ENCODE results near the gene ANXA4.

ANXA4 gene

DNA sequence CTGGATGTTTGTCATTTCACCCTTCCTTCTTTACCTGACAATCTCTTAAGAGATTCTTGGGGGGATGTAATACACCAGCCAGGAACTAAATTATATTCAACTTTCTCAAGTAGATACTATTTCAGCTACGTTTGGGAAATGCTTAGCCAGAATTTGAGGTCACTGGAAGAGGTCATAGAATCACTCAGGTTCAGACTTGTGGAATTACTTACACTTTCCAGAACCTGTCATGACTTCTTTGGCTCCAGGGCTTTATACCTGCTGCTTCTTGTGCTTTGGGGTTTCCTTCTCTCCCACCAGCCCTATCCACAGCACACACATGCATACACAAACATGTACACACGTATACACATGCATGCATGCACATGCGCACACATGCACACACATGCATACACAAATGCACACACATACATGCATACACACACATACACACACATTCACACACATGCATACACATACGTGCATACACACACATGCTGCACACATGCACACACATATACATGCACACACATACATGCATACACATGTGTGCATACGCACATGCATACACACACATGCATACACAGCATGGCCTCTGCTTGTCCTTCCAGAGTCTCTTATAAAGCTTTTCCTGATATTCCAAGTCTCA, 23.5 kb upstream of the ANXA4 start:
- TF ChIP-seq TAF1 (IDR thresholded peaks at IDR 0.05; ENCODE audit: borderline replicate concordance, insufficient read depth, low read length) = no peak
- no peak for TF ChIP-seq SIN3A (IDR thresholded peaks at IDR 0.05; ENCODE audit: borderline replicate concordance, insufficient read depth, low read length)
- TF ChIP-seq FOXP2 (optimal IDR thresholded peaks at IDR 0.05; ENCODE audit: borderline replicate concordance, extremely low read depth, extremely low read length, insufficient read depth) = no peak
- TF ChIP-seq, protein P1, sequence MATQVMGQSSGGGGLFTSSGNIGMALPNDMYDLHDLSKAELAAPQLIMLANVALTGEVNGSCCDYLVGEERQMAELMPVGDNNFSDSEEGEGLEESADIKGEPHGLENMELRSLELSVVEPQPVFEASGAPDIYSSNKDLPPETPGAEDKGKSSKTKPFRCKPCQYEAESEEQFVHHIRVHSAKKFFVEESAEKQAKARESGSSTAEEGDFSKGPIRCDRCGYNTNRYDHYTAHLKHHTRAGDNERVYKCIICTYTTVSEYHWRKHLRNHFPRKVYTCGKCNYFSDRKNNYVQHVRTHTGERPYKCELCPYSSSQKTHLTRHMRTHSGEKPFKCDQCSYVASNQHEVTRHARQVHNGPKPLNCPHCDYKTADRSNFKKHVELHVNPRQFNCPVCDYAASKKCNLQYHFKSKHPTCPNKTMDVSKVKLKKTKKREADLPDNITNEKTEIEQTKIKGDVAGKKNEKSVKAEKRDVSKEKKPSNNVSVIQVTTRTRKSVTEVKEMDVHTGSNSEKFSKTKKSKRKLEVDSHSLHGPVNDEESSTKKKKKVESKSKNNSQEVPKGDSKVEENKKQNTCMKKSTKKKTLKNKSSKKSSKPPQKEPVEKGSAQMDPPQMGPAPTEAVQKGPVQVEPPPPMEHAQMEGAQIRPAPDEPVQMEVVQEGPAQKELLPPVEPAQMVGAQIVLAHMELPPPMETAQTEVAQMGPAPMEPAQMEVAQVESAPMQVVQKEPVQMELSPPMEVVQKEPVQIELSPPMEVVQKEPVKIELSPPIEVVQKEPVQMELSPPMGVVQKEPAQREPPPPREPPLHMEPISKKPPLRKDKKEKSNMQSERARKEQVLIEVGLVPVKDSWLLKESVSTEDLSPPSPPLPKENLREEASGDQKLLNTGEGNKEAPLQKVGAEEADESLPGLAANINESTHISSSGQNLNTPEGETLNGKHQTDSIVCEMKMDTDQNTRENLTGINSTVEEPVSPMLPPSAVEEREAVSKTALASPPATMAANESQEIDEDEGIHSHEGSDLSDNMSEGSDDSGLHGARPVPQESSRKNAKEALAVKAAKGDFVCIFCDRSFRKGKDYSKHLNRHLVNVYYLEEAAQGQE (IDR thresholded peaks at IDR 0.05; ENCODE audit: insufficient read depth in 1 of 2, low read depth in 2 of 2, low read length in 2 of 2) = no peak
- no peak for TF ChIP-seq POLR2AphosphoS5 (IDR thresholded peaks at IDR 0.05; ENCODE audit: low read depth, low read length)

DNA sequence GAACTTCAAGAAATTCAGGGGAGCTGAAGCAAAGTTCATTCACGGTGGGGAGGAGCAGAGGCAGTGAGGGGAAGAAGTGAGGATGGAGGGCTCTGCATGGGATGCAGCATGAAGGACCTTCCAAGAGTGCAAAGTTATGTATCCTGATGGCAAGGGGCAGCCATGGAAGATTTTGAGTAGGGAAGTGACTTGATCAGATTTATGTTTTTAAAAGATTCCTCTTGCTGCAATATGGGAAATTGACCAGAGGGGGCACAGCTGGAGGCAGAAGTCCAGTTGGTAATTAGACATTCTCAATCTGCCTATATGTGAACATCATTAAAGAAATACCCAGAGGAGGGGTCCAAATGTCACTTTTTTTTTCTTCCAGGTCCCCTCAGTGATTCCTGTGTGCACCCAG, 21.5 kb upstream of the ANXA4 start:
- TF ChIP-seq, protein P1 (IDR thresholded peaks at IDR 0.05; ENCODE audit: insufficient read depth in 1 of 2, low read depth in 2 of 2, low read length in 2 of 2) = no peak
- TF ChIP-seq SIN3A (IDR thresholded peaks at IDR 0.05; ENCODE audit: borderline replicate concordance, insufficient read depth, low read length) = no peak
- TF ChIP-seq FOXP2 (optimal IDR thresholded peaks at IDR 0.05; ENCODE audit: borderline replicate concordance, extremely low read depth, extremely low read length, insufficient read depth) = no peak
- no peak for TF ChIP-seq TAF1 (IDR thresholded peaks at IDR 0.05; ENCODE audit: borderline replicate concordance, insufficient read depth, low read length)
- no peak for TF ChIP-seq POLR2AphosphoS5 (IDR thresholded peaks at IDR 0.05; ENCODE audit: low read depth, low read length)

DNA sequence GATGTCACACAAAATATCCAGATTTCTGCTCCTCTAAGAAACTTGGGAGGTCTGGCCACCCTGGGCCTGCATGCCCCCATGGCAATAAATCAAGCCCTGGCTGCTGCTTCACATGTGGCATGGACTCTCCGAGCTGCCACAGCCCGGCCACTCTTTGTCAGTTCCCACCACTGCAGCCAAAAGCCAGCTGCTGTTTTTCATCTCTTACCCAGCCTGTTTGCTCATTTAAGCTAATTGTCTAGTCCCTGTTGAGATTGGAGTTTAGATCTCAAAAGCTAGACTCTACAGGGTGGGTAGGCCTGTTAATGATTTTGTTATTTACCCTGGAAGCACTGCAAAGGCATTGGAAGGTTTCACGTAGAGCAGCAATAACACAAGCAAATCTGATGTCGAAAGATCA, 20.9 kb upstream of the ANXA4 start:
- TF ChIP-seq FOXP2 (optimal IDR thresholded peaks at IDR 0.05; ENCODE audit: borderline replicate concordance, extremely low read depth, extremely low read length, insufficient read depth) (no peak), TAF1 (IDR thresholded peaks at IDR 0.05; ENCODE audit: borderline replicate concordance, insufficient read depth, low read length) (no peak), POLR2AphosphoS5 (IDR thresholded peaks at IDR 0.05; ENCODE audit: low read depth, low read length) (no peak), SIN3A (IDR thresholded peaks at IDR 0.05; ENCODE audit: borderline replicate concordance, insufficient read depth, low read length) (no peak)
- TF ChIP-seq, protein P1 (IDR thresholded peaks at IDR 0.05; ENCODE audit: insufficient read depth in 1 of 2, low read depth in 2 of 2, low read length in 2 of 2) = no peak

DNA sequence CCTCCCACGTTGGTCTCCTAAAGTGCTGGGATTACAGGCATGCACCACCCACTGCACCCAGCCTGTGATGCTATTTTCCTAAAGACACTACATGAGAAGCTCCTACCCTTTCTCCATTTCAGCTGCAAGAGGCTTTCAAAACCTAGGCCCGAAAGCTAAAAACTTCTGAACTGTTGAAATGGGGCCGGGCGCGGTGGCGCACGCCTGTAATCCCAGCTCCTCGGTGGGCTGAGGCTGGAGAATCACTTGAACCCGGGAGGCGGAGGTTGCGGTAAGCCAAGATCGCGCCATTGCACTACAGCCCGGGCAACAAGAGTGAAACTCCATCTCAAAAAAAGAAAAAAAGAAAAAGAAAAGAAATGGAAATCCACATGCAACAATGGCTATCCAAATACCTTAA, 18.1 kb upstream of the ANXA4 start:
- TF ChIP-seq SIN3A (IDR thresholded peaks at IDR 0.05; ENCODE audit: borderline replicate concordance, insufficient read depth, low read length) = no peak
- TF ChIP-seq FOXP2 (optimal IDR thresholded peaks at IDR 0.05; ENCODE audit: borderline replicate concordance, extremely low read depth, extremely low read length, insufficient read depth) = no peak
- no peak for TF ChIP-seq TAF1 (IDR thresholded peaks at IDR 0.05; ENCODE audit: borderline replicate concordance, insufficient read depth, low read length)
- TF ChIP-seq POLR2AphosphoS5 (IDR thresholded peaks at IDR 0.05; ENCODE audit: low read depth, low read length) = no peak
- TF ChIP-seq, protein P1 (IDR thresholded peaks at IDR 0.05; ENCODE audit: insufficient read depth in 1 of 2, low read depth in 2 of 2, low read length in 2 of 2) = no peak

Measured in PFSK-1 (cell line).